Stimulated activated naive CD8-positive, alpha-beta T cell treated with anti-CD3 and anti-CD28 coated beads, Interleukin-15, amount 100 ng/mL, for 72 hours (primary cell): Measurements from ENCODE around the gene NOS2.
"Not testable (repeated sequence)": the region's sequence is repeated elsewhere in the genome, so short reads cannot be mapped to it uniquely, and the experiment has no call there.

Source experiments
- ATAC-seq: fragments of 150-1000 bp; cut with Tn5 transposase; 2 replicates; pipeline ENCODE4 v1.10.0; 2021; ENCODE audit warnings: mild to moderate bottlenecking, moderate library complexity
- DNase-seq, 2 donors: peaks; one replicate each; pipeline ENCODE4 v3.0.0; 2021 to 2022
- H3K27ac Mint-ChIP-seq, 2 donors: one replicate each; pipeline ENCODE4 v1.8.0; 2022; ENCODE audit warnings: mild to moderate bottlenecking in 2 of 2, mixed read lengths in 2 of 2, moderate library complexity in 2 of 2
- H3K27me3 Mint-ChIP-seq: one replicate; pipeline ENCODE4 v1.8.0; 2022; ENCODE audit warnings: mixed read lengths
- H3K4me1 Mint-ChIP-seq: one replicate; pipeline ENCODE4 v1.8.0; 2022; ENCODE audit warnings: mild to moderate bottlenecking, mixed read lengths
- H3K4me3 Mint-ChIP-seq, 2 donors: one replicate each; pipeline ENCODE4 v1.8.0; 2022; ENCODE audit warnings: mild to moderate bottlenecking in 2 of 2, mixed read lengths in 2 of 2, moderate library complexity in 1 of 2
- H3K9me3 Mint-ChIP-seq, 2 donors: one replicate each; pipeline ENCODE4 v1.8.0; 2022; ENCODE audit warnings: mixed read lengths in 2 of 2

Gene NOS2

GRCh38 chr17:27780828-27781404 lies 19.4 kb downstream of the NOS2 start:
- Mint-ChIP-seq H3K4me3 (no peak overlapping the region), H3K27ac (no peak overlapping the region), H3K9me3 (no peaks in the 10 kb centered on the region), H3K4me1 (no peaks in the 10 kb centered on the region), H3K27me3 (no peaks in the 10 kb centered on the region)
- ATAC-seq (no peak), DNase-seq (no peak)

GRCh38 chr17:27780092-27780827 lies 20.1 kb downstream of the NOS2 start:
- Mint-ChIP-seq H3K4me3 (no peak overlapping the region), H3K27ac (no peak overlapping the region), H3K27me3 (no peaks in the 10 kb centered on the region), H3K4me1 (no peaks in the 10 kb centered on the region), H3K9me3 (no peaks in the 10 kb centered on the region)
- no peak for DNase-seq
- ATAC-seq, result no peak

GRCh38 chr17:27778183-27778582 lies 22.1 kb downstream of the NOS2 start:
- no peak overlapping the region for H3K4me3 Mint-ChIP-seq
- H3K27me3 Mint-ChIP-seq, result no peaks in the 10 kb centered on the region
- H3K4me1 Mint-ChIP-seq, result no peaks in the 10 kb centered on the region
- ATAC-seq (no peak), DNase-seq (no peak)
- H3K27ac Mint-ChIP-seq, result peak overlapping the region in 1 of 2 donors; percentile 22
- H3K9me3 Mint-ChIP-seq, result no peaks in the 10 kb centered on the region

GRCh38 chr17:27776882-27777624 lies 23.3 kb downstream of the NOS2 start:
- Mint-ChIP-seq H3K4me3 (no peak overlapping the region), H3K4me1 (no peaks in the 10 kb centered on the region), H3K9me3 (no peaks in the 10 kb centered on the region), H3K27me3 (no peaks in the 10 kb centered on the region), H3K27ac (peak overlapping the region; percentile 9 to 61)
- no peak for DNase-seq
- no peak for ATAC-seq

- Mint-ChIP-seq H3K27ac (no peak overlapping the region), H3K9me3 (no peaks in the 10 kb centered on the region), H3K4me1 (peaks cover under 1% of the 10 kb centered on the region), H3K27me3 (no peaks in the 10 kb centered on the region), H3K4me3 (no peak overlapping the region)
- ATAC-seq, result no peak
- no peak for DNase-seq
Measured at GRCh38 chr17:27771586-27771985, 28.7 kb downstream of the NOS2 start.

- Mint-ChIP-seq H3K27ac (no peak overlapping the region), H3K9me3 (no peaks in the 10 kb centered on the region), H3K4me3 (no peak overlapping the region), H3K27me3 (no peaks in the 10 kb centered on the region), H3K4me1 (peaks cover 6% of the 10 kb centered on the region)
- DNase-seq, result no peak
- ATAC-seq, result no peak
Measured at GRCh38 chr17:27770877-27771276, 29.5 kb downstream of the NOS2 start.

- ATAC-seq (no peak), DNase-seq (no peak)
- H3K27me3 Mint-ChIP-seq, result no peaks in the 10 kb centered on the region
- H3K27ac Mint-ChIP-seq, result peak overlapping the region in 1 of 2 donors; percentile 48
- no peaks in the 10 kb centered on the region for H3K9me3 Mint-ChIP-seq
- H3K4me1 Mint-ChIP-seq, result peaks cover 6% of the 10 kb centered on the region
- no peak overlapping the region for H3K4me3 Mint-ChIP-seq
Measured at GRCh38 chr17:27768858-27769410, 31.4 kb downstream of the NOS2 start.

- no peaks in the 10 kb centered on the region for H3K9me3 Mint-ChIP-seq
- H3K27me3 Mint-ChIP-seq, result peaks cover 7% of the 10 kb centered on the region
- H3K4me3 Mint-ChIP-seq, result no peak overlapping the region
- H3K27ac Mint-ChIP-seq, result peak overlapping the region in 1 of 2 donors; percentile 78
- peaks cover 6% of the 10 kb centered on the region for H3K4me1 Mint-ChIP-seq
- DNase-seq (no peak), ATAC-seq (no peak)
Measured at GRCh38 chr17:27766438-27766837, 33.9 kb downstream of the NOS2 start.

- H3K27ac Mint-ChIP-seq, result no peak overlapping the region
- H3K9me3 Mint-ChIP-seq, result no peaks in the 10 kb centered on the region
- peaks cover 7% of the 10 kb centered on the region for H3K27me3 Mint-ChIP-seq
- peaks cover 6% of the 10 kb centered on the region for H3K4me1 Mint-ChIP-seq
- no peak overlapping the region for H3K4me3 Mint-ChIP-seq
- ATAC-seq (no peak), DNase-seq (no peak)
Measured at GRCh38 chr17:27765353-27765752, 35.0 kb downstream of the NOS2 start.

GRCh38 chr17:27764589-27764988 lies 35.7 kb downstream of the NOS2 start:
- ATAC-seq, result no peak
- Mint-ChIP-seq H3K4me1 (peaks cover 6% of the 10 kb centered on the region), H3K9me3 (no peaks in the 10 kb centered on the region), H3K27me3 (peaks cover 7% of the 10 kb centered on the region), H3K27ac (peak overlapping the region in 1 of 2 donors; percentile 48), H3K4me3 (no peak overlapping the region)
- no peak for DNase-seq

- H3K4me1 Mint-ChIP-seq, result peaks cover 6% of the 10 kb centered on the region
- no peak for DNase-seq
Measured at GRCh38 chr17:27762527-27763305, 37.6 kb downstream of the NOS2 start.

GRCh38 chr17:27760931-27761330 lies 39.4 kb downstream of the NOS2 start:
- H3K4me1 Mint-ChIP-seq, result not testable (repeated sequence)

More at GRCh38 chr17:27762527-27763305, 37.6 kb downstream of the NOS2 start:
- H3K27ac Mint-ChIP-seq, result no peak overlapping the region
- H3K27me3 Mint-ChIP-seq, result peaks cover 14% of the 10 kb centered on the region
- no peaks in the 10 kb centered on the region for H3K9me3 Mint-ChIP-seq
- no peak for ATAC-seq
- no peak overlapping the region for H3K4me3 Mint-ChIP-seq

GRCh38 chr17:27760069-27760885 lies 40.1 kb downstream of the NOS2 start:
- H3K4me3 Mint-ChIP-seq, result no peak overlapping the region
- DNase-seq (peak; percentile 63 to 69), ATAC-seq (peak; percentile 67)
- H3K4me1 Mint-ChIP-seq, result no peaks in the 10 kb centered on the region
- no peak overlapping the region for H3K27ac Mint-ChIP-seq
- H3K9me3 Mint-ChIP-seq, result no peaks in the 10 kb centered on the region
- H3K27me3 Mint-ChIP-seq, result peaks cover 15% of the 10 kb centered on the region

More at GRCh38 chr17:27760931-27761330, 39.4 kb downstream of the NOS2 start:
- DNase-seq, H3K9me3 Mint-ChIP-seq, H3K4me3 Mint-ChIP-seq, ATAC-seq, H3K27ac Mint-ChIP-seq: not testable (repeated sequence)
- H3K27me3 Mint-ChIP-seq, result peaks cover 14% of the 10 kb centered on the region

GRCh38 chr17:27759528-27759927 lies 40.8 kb downstream of the NOS2 start:
- ATAC-seq, result peak; percentile 10
- Mint-ChIP-seq H3K4me3 (no peak overlapping the region), H3K27me3 (peaks cover 23% of the 10 kb centered on the region), H3K4me1 (no peaks in the 10 kb centered on the region), H3K27ac (no peak overlapping the region), H3K9me3 (no peaks in the 10 kb centered on the region)
- DNase-seq, result no peak
